ENCODE results near the gene TRAPPC11.

- TF ChIP-seq CTCF (IDR thresholded peaks at IDR 0.05; ENCODE audit: low read depth, low read length) (no peak), EZH2phosphoT487 (IDR thresholded peaks at IDR 0.05; ENCODE audit: low read depth) (no peak)
Observed at GRCh38 chr4:183727482-183727881, 68.4 kb downstream of the TRAPPC11 start.

Data from OCI-LY3 (cell line).